Measurements from ENCODE around the gene VPS16.
"Not testable (repeated sequence)": the region's sequence is repeated elsewhere in the genome, so short reads cannot be mapped to it uniquely, and the experiment has no call there.

VPS16 gene

DNA sequence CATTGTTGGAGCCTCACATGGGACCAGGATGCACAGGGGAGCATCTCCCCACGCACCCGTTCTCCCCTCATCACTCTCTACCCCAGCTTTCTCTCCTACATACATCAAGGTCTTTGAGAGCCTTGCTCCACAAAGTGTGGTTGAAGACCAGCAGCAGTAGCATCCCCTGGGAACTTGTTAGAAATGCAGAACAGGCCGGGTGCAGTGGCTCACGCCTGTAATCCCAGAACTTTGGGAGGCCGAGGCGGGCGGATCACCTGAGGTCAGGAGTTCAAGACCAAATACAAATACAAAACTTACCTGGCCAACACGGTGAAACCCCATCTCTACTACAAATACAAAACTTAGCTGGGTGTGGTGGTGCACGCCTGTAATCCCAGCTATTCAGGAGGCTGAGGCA lies 32.6 kb upstream of the VPS16 start:
- FAIRE-seq = not testable (repeated sequence)

DNA sequence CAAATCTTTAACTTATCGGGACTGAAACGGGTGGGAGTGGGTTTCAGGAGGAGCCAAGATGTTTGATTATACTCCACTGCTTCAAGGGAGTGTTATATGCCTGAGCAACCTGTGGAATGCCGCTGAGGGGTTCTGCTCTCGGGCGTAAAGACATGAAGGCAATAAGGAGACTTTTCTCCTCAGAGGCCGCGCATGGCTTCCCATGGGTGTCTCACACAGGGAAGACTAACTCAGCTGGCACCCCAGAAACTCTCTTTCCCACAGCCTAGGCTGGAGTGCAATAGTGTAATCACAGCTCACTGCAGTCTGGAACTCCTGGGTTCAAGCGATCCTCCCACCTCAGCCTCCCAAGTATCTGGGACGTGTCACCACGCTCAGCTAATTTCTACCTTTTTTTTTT lies 30.9 kb upstream of the VPS16 start:
- no peak for FAIRE-seq

DNA sequence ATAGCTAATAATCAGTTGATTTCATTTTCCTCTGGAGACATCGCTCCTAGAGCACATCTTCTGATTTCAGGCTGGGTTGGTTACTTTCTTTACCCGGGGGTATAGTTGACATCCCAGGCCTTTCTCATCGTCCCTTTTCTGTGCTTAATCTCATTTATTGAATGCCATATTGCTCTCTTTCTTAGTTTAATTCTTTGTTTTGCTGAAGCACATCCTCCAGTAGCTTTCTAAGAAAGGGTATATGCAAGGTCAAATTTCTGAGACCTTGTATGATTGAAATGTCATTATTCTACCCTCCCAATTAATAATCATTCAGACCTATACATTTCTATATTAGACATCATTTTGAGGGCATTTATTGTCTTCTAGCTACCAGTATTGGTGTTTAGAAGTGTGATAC lies 28.4 kb upstream of the VPS16 start:
- no peak for FAIRE-seq

DNA sequence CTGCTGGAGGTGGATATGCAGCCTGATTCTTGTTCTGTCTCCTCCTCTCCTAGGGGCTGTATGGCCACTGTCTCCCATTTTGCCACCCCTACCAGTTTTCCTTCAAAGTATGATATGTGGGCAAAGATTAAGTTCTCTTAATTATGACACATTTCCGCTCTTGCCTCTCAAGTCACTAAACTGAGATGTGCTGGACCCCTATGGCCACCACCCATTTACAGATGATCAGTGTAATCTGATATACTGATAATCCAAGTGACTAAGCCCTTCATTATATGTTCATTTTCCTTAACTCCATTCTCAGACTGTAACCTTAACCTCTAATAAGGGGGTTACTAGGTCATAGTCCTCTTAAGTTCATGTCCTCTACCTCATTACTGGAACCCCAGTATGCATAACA lies 26.5 kb upstream of the VPS16 start:
- FAIRE-seq = no peak

DNA sequence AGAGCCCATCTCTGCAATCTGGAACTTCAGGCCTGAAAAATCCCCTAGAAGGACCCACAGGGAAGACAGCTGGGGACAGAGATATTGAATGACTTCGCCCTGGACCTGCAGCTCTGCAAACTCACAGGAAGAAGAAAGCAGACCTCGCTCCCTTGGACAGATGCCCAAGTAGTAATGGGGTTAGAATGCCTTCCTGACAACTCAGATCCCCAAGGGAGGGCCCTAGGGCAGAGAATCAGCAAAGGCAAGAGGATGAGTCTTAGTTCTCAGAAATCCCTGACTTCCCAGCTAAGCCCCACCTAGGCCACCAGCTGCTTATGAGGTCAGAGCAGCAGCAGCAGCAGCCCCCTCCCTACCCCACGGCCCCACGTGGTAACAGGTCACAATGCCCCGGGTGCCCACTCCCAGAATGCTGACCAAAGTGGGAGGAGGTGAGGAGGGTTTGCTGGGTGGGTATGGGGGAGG lies 25.9 kb upstream of the VPS16 start, which contains the start of gene C20orf141:
C20orf141 (plus strand) TSS at position 401 of the 465 bp plus-strand sequence. CDS start 198 bp downstream, outside the sequence.
- FAIRE-seq = no peak

DNA sequence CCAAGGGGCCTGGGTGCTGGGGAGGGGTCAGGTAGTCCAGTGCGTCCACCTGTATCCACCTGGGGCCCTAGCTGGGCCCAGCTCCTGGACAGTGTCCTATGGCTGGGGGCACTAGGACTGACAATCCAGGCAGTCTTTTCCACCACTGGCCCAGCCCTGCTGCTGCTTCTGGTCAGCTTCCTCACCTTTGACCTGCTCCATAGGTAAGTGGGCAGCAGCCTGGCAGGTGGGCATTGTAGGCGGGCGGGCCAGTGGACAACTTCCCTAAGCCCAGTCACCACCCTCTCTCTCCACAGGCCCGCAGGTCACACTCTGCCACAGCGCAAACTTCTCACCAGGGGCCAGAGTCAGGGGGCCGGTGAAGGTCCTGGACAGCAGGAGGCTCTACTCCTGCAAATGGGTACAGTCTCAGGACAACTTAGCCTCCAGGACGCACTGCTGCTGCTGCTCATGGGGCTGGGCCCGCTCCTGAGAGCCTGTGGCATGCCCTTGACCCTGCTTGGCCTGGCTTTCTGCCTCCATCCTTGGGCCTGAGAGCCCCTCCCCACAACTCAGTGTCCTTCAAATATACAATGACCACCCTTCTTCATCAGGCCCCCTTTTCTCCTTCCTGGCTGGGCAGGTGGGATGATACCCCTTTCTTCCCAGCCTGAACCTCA lies 25.2 kb upstream of the VPS16 start:
- no peak for FAIRE-seq

DNA sequence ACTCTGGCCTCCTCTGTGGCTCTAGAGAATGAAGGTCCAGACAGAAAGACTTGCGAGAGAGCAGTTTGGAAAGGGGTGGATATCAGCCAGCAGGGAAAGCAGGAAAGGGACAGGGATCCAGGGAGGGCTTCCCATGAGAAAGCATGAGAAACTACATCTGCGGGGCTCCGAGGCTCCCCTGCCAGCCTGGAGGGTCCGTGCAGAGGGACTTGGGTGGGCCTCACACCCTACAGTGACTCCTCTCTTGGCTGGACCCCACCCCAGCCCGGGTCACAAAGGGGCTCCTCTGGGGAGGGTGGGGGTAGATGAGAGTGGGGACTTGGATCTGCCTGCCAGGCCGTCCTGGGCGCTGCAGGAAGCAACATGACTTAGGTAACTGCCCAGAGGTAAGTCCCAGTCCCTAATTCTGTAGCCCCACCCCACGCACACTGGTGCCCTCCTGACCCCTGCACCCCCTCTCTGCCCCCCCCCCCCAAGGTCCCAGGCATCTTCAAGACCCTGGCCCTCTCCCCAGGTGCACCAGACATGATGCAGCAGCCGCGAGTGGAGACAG lies 24.4 kb upstream of the VPS16 start, which contains the start of gene TMEM239:
TMEM239 (plus strand) TSS at position 335 of the 553 bp plus-strand sequence; CDS start at position 526, 191 bp downstream.
- FAIRE-seq = no peak

DNA sequence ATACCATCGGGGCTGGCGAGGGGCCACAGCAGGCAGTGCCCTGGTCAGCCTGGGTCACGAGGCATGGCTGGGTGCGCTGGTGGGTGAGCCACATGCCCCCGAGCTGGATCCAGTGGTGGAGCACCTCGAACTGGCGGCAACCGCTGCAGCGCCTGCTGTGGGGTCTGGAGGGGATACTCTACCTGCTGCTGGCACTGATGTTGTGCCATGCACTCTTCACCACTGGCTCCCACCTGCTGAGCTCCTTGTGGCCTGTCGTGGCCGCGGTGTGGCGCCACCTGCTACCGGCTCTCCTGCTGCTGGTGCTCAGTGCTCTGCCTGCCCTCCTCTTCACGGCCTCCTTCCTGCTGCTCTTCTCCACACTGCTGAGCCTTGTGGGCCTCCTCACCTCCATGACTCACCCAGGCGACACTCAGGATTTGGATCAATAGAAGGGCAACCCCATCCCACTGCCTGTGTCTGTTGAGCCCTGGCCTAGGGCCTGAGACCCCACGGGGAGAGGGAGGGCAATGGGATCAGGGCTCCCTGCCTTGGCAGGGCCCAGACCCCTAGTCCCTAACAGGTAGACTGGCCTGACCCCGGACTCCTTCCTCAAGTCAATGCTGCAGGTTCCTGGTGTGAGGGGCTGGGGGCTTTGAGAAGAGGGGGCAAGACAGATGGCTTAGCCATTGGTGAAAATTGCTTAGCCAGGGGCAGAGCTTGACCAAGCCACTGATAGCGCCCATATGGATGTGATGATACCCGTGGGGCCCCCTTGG lies 23.8 kb upstream of the VPS16 start:
- FAIRE-seq = no peak

DNA sequence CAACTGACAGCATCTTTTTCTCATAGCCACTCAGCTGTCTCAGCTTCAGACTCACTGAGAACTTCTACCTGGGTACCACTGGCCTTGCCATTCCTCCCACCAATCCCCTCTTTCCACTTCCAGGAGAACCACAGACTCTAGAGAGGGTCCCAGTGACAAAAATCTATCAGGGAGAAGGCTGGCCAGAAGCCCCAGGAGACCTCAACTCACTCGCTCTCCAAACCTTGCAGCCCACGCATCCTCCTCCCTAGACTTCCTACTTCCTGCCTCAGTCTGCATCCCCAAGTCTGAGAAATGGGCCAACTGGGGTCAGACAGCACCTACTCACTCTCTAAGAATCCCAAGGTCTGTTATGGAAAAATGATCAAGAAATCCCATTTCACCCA lies 23.2 kb upstream of the VPS16 start:
- FAIRE-seq = no peak

DNA sequence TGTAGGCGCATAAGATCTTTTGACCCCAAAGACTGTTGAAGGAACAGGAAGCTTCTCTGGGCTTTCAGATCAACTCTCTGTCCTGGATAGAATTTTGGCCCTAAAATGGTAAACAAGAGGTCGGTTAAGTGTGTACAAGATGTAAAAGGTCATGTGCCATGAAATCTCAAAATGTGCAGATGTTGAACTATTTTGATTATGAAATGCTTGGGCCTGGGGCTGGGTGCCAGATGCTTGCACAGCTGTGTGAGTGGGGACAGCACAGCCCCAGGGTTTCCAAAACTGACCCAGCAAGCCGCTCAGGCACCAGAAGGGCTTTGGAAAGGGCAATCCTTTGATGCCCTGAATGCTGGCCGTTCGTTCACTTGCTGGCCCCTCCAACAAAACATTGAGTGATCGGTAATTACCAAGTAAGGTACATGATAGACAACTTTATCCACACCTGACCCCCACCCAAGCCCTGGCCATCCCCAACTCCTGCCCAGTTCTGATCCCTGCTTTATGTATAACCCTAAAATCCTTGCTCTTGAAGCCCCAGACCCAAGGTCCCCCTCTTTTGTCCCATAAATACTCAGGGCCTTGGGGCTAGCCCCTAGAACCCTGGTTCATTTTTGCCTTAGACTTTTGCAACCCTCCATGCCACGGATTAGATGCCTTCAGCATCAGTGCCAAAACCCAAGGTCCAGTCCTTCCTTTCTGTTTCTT lies 22.5 kb upstream of the VPS16 start:
- no peak for FAIRE-seq

DNA sequence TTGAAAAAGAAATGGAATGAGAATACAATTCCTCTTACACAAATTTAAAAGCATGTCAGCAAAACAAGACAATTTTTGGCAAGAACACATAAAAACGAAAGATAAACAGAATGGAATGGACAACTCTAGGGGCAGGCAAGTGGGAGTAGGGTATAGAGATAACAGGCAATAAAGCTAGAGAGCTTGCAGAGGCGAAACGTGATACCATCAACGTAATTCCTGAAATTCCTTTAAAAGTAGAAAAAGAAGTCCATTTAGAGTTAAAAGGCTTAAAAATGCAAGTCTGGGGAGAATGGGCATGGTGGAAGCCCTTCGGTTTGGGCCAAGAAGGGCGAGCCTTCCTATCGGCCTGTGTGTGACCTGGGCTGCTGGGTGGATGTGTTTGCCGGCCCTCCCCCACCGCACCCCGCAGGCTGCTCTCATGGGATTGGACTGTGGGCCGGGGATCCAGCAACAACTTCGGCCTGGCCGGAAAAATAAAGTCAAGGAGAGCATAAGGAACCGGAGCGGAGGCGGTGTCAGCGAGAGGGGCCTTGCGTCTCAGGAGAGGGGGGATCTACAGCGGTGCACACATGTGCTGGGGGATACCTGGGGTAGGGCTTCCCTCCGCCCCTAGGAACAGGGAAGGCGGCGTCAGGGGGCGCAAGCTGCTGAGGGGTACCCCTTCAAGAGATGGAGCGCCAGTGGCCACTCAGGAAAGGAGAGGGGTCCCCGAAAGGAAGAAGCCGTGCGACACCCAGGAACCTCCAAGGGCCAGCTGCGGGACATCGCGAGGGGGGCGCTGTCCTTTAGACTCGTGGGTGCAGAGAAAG lies 20.3 kb upstream of the VPS16 start:
- no peak for FAIRE-seq

DNA sequence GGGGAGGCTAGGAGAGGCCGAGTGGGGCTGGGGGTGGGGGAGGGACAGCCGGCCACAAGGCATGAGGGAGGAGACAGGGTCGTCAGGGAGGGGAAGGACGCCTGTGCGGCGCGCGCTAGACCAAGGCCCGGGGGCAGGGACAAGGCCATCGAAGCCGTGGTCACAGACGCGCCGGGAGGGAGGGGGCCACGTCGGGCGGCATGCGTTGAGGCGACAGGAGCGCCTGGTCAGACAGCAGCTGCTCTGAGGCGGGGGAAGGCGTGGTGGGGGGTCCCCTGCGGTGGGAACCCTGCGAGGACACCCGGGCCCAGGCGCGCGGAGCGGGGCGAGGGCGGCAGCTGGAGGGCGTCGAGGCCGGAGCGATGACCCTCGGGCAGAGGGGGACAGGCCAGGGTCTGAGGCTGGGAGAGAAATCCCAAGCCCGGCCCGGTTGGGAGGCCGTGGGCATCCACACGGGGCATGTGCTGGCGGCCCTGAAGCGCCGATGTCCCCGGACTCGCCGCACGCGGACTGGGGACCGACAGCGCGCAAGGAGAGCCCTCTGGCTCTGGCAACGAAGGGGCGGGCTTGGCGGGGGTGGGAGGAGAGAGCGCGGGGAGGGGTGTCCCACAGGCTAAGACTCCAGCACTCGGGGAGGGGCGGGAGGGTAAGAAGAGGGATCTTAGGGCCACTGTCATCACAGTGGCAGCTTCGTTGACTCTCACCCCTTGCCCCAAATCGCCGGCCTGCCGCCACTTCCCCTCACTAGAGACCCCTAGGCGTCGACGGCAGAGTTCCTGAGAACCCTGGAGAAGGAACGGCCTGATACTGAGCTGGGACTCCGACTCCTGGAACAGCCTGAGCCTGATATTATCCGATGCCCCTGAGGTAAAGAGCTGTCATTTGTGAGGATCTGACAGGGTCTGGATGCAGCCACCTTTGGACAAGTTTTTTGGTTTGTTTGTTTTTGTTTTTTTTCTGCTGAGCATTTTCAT lies 19.4 kb upstream of the VPS16 start:
- FAIRE-seq = no peak

DNA sequence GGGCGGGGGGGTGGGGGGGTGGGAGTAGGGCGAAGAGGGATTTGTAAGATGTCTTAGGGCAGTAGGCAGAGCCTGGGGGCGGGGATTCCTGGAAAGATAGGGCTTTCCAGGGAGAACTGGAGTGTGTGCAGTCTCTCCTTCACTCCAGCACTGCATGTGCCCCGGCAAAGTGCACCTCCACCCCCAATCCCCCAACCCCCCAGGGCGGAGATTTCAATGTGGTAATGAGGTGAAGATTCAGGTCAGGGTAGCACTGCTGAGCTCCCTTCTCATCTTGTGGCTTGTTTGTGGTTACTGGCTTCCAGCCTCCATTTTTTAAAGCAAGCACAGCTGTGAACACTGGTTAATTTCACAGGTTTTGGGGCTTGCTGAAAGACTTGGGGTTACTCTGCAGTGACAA lies 18.5 kb upstream of the VPS16 start:
- no peak for FAIRE-seq

DNA sequence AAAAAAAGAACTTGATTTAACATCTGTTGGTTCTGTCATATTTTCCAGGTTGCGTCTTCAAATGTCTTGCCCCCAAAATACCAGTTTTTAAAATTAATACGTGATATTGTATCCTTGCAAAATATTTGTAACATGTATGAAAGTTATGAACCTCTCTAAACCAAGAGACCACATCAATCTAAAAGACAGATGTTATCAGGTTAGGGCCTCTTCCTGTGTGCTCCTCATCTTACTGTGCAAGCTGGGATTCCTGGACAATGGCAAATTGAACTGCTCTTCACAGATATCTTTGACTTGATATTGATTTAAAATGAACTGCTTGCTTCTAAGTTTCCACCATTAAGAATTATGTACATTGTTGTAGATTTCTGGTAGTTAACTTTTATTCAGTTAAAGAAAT lies 14.8 kb upstream of the VPS16 start:
- no peak for FAIRE-seq

DNA sequence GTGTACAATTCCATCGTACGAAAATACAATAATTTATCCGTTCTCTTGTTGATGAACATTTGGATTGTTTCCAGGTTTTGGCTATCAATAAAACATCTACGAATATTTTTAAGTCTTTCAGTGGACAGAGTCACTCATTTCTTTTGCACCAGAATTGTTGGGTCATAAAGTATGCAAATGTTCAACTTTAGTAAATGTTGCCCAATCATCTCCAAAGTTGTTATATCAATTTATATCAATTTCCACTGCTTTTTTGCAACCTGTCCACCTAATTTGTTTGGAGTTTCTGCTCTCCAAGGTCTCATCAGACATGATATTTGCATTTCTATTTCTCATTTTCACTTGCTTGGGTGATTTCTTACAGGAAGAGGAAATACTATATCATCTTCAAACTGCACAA lies 13.9 kb upstream of the VPS16 start:
- FAIRE-seq = no peak

DNA sequence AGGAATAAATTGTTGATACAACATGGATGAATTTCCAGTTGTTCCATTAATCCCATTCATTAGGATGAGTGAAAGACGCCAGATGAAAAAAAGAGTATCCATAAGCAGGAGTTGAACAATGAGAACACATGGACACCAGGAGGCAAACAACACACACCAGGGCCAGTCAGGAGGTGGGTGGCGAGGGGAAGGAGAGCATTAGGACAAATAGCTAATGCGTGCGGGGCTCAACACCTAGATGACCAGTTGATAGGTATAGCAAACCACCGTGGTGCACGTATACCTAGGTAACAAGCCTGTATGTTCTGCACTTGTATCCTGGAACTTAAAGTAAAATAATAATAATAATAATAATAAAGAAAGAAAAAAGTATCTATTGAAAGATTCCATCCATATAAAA lies 11.2 kb upstream of the VPS16 start:
- no peak for FAIRE-seq

DNA sequence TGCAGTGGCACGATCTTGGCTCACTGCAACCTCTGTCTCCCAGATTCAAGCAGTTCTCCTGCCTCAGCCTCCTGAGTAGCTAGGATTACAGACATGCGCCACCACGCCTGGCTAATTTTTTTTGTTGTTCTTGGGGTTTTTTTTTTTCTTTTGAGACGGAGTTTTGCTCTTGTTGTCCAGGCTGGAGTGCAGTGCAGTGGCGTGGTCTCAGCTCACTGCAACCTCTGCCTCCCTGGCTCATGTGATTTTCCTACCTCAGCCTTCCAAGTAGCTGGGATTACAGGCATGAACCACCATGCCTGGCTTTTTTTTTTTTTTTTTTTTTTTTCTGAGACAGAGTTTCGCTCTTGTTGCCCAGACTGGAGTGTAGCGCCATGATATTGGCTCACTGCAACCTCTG lies 9.3 kb upstream of the VPS16 start:
- FAIRE-seq = not testable (repeated sequence)

DNA sequence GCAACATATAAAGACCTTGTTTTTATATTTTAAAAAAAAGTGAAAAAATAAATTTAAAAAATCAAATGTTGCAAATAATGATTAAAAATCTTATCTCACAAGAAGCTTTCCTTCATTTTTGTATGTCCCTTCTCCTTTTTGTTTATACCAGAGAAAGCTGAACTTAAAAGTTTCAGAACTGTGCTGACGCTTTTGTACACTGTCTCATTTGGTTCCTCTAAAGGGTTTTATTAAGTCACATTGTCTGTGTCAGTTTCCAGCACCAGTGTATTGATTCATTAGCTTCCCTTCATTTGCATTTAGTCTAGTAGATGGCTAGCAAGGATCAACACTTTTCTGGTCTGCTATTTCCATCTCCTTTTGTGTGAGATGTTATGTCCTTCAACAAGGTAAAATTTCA lies 6.8 kb upstream of the VPS16 start:
- FAIRE-seq = no peak

DNA sequence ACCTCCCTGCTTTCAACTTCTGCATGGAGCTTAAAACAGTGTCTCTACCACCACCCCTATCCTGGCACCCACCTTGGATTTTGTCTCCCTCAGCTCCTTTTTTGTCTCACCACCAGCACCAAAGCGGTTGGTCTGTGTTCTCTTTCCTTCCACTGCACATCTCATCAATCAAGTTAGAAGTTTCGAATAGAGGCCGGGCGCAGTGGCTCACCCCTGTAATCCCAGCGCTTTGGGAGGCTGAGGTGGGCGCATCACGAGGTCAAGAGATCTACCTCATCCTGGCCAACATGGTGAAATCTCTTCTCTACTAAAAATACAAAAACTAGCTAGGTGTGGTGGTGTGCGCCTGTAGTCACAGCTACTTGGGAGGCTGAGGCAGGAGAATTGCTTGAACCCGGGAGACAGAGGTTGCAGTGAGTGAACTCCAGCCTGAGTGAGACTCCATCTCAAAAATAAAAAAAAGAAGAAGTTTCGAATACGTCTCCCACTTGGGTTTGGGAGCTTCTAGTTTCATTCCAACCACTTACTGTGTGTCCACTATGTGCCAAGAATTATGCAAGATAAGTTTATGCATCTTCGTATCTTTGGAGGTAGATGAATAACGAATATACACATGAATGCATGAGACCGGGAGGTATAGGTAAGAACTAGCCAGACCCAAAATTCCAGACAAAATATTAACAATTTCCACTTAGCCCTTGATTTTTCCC lies 6.0 kb upstream of the VPS16 start:
- FAIRE-seq = no peak

DNA sequence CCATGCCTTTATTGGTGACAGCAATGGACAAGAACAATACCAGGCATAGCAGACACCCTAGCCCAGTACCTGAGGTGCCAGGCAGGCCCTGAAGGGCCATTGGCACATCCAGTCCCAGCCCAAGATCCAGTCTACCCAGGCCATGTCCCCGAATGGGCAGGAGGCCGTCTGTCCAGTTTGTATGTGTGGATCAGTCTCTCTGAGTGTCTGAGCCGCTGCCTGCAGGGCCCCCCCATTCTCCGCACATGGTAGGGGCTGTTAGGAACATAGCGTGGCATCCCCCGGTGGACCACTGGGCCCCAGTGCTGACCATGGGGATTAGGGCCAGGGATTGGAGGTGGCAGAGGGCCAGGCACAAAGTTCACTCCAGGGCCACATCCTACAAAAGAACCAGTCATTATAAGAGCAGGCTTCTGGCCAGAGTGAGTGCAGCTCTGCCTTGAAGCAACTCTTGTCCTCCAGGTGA lies 5.2 kb upstream of the VPS16 start:
- FAIRE-seq = no peak

DNA sequence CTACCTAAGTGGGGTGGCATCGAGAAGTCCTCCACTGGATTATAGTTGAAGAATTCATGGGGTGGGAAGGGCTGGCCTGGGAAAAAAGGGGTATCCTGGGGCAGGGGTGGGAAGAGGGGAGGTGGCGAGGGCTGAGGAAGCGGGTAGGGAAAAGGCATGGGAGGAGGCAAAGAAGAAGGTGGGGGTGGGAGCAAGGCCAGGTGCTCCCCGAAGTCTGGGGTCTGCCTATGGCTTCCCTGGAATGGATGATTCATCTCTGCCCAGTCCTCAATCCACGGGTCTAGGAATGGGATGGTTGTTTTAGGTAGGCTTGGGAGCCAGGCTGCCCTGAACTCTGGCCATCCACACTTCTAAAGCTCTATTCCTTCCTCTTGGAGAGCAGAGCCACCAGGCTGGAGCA lies 4.5 kb upstream of the VPS16 start:
- no peak for FAIRE-seq

Data from G401.6 (cell line).